NOMO-1 (cell line): Measurements from ENCODE around the gene MAP3K20.

Source experiments
- DNase-seq, 2 experiments: peaks; one replicate each; lab custom pipeline; 2025; ENCODE audit not compliant: unreplicated experiment in 2 of 2; lab: John Stamatoyannopoulos, UW

The MAP3K20 gene

DNA sequence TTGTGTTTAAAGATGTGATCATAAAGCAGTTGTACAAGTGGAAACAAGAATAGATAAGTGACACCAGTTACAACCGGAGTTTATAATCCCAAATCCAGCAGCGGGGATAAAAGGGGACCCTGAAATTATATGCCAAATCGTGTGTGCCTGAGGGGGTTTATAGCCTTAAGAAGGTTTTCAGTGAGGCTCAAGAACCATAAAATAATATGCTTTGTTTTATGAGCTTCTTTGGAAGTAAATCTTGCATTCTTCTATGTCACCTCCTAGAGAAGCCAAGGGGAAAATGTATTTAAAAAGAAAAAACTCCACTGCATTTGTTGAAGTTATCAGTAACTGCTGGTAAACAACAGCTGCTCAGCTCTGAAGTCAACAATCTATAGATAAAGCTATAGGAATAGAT lies 25.8 kb upstream of the MAP3K20 start:
- DNase-seq, result no peak

DNA sequence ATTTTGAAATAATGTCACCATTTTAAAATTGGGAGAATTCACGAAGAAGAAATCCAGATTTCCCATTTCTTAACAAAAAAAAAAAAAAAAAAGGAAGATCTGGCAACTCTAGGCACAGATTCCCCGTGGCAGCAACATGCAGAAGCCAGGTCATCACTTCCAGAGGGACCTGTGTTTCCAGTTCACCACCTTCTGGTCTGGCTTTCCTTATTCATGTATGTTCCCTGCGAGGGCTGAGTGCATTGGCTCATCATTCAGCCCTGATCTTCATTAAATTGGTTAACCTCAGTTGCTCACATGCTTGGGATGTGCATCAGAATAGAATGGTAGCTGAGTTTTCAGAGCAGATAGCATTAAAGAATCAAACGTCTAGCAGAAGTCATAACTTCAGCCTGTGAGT lies 25.0 kb upstream of the MAP3K20 start:
- no peak for DNase-seq

DNA sequence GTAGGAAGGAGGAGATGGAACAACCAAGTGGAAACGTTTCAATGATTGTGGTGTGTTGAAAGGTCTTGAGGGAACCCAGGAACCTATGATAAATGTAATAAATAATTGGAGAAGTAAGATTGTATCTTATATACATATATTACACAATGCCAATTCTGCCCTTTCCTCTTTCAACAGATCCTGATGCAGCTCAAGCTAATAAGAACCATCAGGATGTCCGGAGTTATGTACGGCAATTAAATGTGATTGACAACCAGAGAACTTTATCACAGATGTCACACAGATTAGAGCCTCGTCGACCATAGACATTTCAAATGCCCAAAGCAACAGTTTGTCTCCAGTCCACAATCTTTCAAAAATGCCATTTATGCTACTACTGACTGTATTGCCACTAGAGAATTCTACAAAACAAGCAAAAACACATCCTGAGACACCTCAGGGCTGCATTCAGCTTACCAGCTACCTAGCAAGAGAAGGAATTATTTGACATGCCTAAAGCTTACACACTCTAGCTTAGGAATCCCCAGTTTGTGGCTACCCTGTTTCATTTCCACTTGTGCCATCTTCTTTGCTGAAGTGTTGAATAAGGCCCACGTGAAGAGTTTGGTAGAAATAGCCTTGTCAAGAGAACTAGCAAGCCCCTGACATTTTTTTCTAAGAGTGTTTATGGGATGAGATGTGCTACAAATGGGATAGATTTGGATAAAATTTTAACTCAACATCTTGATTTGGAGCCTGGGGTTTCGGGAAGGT lies 24.0 kb upstream of the MAP3K20 start:
- DNase-seq, result peak; percentile 34 to 88

DNA sequence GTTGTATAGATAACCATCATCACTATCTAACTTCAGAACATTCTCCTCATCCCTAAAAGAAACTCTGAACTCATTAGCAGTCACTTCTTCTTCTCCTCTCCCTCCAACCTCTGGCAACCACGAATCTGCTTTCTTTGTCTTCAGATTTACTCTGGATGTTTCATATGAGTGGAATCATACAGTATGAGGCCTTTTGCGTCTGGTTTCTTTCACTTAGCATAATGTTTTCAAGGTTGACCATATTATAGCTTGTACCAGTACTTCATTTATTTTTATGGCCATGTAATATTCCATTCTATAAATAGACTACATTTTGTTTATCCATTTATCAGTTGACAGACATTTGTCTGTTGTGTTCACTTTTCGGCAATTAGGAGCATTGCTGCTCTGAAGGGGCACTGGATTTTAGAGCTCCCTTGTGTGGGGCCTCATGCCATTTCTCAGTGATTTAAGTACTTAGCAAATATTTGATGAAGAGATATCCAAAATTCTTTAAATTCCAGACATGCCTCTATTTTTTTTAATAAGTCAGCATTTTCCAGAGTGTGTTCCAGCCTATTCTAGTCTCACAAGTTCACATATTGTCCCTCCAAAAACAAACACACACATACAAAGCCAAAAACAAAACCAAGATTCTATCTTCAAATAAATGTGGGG lies 22.5 kb upstream of the MAP3K20 start:
- no peak for DNase-seq

DNA sequence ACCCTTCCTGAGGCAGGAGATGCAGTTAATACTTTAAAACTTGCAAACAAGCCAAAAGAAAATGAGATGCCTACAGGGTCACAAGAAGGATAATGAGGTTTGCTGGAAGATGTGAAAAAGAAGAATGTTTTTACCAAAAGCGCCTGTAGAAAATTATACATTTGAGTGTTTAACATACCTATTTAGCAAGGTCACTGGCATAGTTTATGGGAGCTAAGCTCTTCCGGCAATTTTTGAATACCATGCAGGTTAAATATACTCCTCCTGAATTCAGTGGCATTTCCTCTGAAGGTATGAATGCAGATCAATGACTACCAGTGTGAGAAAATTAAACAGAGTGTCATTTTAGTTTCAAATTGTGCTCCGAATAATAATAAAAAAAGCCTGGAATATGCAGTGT lies 21.2 kb upstream of the MAP3K20 start:
- no peak for DNase-seq

DNA sequence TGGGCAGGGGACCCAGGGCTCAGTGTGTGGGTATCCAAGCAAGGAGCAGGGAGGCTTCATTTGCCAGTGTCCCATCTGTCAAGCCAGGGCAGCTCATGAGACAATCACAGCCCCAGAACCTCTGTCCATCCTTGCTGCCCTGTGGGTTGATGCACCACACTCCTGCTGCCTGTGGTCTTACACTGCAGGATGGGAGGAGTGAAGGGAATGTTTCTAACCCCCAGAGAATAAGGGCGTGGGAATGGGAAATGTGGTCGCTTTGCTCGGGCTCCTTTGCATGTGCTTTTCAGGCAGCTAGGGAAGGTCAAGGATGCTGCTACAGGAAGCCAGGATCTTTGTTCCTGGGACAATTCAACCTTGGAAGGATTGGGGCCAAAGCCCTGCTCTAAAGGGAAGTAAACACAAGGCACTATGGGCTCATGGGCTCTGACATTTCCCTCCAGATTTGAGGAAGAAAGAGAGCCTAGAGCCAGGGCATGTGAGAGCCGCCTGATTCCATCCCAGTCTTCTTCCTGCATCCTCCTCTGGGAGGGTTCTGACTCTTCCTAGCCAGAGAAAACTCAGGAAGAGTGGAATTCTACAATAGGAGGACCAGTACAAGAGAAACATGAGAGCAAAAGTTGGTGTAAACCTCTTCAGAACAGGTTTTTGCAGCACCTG lies 18.8 kb upstream of the MAP3K20 start:
- no peak for DNase-seq

DNA sequence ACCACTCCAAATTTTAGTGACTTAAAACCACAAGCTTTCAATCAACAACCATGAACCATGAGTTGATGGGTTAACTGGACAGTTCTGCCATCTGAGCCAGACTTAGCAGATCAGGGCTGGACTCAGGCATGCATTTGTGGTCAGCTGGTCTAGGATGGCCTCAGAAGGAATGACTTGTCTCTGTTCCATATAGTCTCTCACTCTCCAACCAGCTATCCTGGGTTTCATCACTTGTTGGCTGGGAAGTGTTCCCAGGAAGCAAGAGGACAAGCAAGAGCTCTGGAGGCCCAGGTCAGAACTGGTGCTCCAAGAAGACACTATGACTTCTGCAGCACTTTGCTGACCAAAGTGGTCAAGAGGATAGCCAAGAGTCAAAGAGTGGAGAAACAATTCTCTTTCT lies 17.5 kb upstream of the MAP3K20 start:
- DNase-seq, result no peak

DNA sequence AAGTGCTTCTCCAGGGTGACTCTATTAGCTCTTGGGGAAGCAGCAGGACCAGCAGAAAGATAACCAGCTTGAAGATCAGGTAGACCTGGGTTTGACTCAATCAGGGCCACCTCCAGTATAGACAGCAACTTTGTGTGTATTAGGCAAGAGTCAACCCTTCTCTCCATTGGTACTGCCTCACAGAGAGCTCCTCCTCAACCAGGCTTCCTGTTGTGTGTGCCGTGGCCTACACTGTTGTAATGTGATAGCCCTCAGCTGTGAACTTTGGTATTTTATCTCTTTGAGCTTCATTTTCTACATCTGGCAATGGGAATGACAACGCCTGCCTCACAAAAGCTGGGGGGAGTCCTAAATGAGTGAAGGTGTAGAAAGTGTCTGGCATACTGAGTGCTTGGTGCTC lies 17.0 kb upstream of the MAP3K20 start:
- peak; percentile 32 to 41 for DNase-seq

DNA sequence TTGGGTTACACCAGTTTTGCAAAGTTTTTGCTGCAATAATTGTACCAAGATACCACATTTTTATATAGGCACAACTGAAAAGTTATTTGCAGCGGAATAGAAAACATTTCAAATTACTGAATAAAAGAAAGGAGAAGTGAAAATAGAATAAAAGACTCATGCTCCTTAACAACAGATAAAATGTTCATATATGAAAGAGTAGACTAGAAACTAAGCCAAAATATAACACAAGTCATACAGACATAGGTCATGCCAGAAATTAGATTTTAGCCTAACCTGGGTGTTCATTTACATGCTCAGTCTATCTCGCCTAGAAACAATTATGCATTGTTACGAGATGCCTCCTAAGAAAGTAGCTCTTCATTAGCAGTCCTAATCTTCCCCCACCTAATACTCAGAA lies 16.4 kb upstream of the MAP3K20 start:
- peak in 1 of 2 experiments; percentile 58 for DNase-seq

DNA sequence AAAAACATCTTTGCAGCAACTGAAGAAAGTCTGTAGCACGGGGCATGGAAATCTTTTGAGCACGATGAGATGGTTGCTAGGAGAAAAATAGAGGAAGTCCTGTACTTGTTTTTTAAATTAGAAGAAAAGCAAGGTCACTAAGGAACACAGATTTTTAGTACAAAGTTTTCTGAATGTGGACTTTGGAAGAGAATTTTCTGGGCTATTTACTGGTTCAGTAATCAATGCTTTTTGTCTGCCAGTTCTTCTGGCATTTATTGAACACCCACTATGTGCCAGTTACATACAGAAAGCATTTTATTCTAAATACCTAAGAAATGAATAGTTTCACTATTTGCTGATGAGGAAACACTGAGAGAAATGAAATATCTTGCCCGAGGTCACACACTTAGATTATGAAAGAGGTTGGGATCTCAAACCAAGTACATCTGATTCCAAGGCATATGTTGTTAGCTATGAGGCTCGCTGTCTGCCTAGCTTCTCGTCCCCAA lies 15.6 kb upstream of the MAP3K20 start:
- DNase-seq, result peak; percentile 23 to 85

DNA sequence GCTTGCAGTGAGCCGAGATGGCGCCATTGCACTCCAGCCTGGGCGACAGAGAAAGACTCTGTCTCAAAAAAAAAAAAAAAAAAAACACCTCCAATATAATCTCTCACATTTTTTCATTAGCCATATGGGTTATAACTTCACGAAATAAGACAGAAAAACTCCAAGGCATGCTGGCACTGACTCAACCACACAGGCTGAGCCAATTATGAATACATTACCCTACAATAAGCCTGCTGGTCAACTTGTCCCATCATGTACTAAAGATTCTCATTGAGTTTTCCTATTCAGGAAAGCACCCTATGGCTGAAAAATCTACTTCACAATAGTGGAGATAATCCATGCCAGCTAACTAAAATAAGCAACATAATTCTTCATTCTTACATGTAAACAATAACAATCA lies 12.8 kb upstream of the MAP3K20 start:
- DNase-seq, result no peak

DNA sequence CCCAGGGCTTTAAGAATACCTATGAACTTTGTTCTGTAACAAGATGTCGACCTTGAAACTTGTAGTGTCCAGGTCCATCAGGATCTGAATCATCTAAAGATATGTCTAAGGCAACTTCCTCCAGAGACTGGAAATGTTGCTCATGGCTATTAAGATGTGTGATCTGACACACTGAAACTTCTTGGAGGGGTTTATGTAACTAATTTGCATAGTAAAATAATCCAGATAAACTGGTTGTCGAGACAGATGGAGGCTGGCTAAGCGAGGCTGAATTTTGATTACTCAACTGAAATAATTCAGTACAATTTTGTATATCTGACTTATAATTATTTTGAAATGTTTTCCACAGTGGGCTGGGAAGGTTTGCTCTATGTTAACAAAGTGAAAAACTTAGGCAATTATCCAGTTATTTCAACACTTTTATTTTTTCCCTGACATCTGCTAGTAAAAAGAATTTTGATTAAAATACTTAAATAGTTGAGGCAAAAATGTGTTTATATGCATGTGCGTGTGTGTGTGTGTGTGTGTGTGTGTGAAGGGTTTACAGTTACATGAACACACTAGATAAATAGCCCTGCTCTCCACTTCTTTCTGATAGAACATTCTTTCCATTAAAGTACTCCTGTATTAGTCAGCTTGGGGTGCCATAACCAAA lies 11.4 kb upstream of the MAP3K20 start:
- DNase-seq, result no peak

DNA sequence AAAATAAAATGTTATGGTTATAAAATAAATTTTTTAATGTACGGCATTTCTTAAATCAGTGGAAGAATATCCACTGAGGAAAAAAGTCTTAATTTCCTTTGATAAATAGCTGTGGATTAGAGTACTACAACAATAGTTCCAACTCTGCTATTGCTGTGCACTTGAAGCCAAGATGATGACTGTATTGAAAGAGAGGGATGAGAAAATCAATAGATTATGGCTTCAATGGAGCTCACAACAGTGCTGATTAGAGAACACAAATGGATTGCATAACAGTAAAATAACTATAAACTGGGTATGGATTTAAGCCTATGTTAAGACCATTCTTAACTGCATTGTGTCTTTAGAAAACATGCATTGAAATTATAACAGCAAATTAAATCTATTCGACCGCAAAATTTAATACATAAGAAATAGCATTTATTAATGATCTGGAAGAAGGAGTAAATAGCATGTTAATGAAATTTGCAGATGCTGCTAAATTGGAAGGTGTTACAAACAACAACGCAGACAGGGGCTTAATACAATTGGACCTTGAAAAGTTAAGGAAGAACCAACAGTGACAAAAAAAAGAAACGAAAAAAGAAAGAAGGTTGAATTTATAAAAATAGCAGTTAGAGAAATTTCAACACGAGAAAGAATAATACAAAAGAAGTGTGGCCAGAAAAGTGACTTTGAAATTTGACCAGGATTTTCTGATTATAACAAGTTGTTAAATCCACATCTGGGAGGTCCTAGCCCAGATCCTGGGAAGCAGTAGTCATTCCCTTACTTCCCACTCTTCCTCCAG lies 8.6 kb upstream of the MAP3K20 start:
- no peak for DNase-seq

DNA sequence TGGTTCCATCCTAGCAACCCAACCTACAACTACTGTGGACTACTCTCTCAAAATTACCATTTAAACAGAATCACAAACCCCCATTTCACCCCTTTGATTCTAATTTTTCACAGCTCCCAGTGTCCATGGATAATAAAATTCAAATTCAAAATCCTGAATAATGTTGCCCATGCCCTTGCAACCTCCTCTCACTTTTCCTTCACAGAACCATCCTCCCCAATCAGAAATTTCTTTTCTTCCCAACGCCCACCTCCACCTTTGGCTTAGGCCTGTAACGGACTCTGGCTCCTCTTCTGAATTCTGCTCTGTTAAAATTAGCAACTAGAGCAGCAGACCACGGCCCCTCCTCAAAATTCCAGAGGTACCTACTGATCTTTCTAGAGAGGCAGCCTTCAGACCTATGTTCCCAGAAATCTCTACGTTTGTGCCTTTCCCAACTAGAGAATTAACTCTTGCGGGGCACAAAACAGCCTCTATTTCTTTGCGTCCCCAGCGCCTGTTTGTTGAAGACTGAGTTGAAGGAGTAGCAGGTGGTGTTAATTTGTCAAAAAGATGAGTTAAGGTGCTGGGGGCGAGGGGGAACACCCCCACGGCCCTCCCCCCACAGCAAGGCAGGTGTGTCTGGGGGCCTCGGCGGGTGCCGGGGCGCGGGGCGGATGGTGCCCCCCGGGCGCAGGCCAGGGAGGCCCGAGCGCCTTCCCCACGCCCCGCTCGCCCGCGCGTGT lies 428 bp upstream of the MAP3K20 start:
- no peak for DNase-seq

DNA sequence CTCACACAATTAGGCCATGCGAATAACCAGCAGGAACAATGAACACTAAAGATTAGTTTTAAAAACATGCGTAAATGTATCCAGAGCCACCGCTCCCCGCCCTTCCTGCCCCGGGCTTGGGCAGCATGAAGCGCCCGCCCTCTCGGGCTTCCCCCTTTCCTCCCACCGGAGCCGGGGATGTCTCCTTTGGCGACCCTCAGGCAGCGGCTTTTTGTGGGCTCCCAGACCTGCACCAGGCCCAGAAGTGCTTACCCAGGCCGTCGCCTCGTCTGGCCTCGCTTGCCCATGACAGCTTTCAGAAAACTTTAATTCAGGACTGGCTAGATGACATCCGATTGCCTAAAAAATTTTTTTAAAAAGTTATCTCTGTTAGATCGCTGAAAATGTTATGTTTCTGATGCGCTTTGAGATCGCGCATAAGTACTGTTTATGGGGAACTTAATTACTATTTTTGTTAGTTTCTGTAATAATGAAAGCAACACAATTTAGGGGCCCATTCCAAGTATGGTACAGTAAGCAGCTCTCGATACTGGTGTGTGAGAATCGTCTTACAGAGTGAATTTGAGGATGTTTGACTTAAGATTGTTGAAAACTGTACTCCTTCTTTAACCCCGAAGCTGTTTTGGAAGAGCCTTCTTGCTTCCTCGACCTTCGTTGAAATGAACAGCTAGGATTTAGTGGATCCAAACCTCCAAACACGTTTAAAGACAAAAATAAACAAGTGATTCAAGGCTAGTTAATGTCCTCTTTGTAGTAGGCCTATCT lies 1.1 kb downstream of the MAP3K20 start:
- DNase-seq, result peak; percentile 47 to 66

DNA sequence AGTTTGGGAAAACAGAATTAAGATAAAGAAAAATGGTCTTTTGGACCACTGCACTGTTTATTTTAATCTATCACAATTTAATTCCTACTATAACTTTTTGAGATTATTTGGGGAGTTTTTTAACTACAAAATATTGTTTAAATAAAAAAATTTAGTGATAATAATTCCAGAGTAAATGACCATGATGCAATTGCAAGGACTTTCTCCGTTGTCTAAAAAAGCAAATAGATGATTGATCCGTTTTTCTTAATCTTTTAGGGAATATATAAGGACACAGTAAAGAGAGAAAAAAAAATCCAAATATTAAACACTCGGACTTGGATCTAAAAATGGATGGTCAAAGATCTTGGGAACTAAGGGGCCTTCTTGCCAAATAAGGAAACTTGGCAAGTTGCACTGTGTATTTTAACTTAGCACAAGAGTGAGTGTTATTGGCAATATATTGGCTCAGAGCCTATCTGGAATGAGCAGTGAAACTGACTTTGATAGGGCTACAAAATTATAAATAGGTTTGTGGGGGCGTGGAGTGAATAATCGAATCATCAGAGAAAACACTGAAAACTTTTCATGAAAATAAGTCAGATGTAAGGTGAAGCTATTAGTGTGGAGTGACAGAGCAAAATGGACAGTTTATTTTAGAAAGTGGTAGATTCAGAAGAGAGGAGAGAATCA lies 2.0 kb downstream of the MAP3K20 start:
- no peak for DNase-seq

DNA sequence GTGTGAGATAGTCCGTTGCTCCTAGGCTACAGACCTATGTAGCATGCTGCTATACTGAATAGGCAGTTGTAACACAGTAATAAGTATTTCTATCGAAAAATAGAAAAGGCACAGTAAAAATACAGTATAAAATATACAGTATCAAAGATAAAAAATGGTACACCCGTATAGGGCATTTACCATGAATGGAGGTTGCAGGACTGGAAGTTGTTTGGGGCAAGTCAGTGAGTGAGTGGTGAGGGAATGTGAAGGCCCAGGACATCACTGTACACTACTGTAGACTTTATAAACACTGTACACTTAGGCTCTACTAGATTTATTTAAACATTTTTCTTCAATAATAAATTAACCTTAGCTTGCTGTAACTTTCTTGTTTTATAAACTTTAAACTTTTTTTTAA lies 3.5 kb downstream of the MAP3K20 start:
- no peak for DNase-seq

DNA sequence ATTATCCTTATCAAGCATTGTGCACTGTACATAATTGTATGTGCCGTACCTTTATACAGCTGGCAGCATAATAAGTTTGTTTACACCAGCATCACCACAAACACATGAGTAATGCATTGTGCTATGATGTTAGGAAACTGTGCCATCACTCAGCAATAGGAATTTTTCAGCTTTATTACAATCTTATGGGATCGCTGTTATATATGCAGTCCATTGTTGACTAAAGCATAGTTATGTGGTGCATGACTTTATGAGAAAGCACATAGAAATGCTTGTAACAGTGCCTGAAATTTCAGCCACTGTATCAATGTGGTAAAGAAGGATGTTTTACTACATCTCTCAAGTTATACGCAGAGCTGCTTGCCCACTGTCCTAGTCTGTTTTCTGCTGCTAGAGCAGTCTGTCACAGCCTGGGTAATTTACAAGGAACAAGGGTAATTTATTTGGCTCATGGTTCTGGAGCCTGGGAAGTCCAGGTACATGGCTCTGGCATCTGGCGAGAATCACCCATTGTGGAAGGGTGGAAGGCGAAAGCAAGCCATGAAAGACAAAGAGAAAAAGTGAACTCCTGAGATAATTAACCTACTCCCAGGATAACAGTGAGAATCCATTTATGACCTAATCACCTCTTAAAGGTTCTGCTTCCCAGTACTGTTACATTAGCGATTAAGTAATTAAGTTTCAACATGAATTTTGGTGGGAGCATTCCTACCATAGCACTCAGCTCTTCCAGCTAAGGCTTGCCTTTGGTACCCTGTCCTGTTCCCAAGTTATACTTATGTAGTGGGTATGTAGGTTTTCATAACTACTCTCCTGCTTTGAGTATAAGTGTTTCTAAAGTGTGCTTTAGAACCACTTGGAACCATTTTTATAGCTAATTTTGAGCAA lies 4.6 kb downstream of the MAP3K20 start:
- no peak for DNase-seq
